ENCODE results near the gene MAGIX.

DNA sequence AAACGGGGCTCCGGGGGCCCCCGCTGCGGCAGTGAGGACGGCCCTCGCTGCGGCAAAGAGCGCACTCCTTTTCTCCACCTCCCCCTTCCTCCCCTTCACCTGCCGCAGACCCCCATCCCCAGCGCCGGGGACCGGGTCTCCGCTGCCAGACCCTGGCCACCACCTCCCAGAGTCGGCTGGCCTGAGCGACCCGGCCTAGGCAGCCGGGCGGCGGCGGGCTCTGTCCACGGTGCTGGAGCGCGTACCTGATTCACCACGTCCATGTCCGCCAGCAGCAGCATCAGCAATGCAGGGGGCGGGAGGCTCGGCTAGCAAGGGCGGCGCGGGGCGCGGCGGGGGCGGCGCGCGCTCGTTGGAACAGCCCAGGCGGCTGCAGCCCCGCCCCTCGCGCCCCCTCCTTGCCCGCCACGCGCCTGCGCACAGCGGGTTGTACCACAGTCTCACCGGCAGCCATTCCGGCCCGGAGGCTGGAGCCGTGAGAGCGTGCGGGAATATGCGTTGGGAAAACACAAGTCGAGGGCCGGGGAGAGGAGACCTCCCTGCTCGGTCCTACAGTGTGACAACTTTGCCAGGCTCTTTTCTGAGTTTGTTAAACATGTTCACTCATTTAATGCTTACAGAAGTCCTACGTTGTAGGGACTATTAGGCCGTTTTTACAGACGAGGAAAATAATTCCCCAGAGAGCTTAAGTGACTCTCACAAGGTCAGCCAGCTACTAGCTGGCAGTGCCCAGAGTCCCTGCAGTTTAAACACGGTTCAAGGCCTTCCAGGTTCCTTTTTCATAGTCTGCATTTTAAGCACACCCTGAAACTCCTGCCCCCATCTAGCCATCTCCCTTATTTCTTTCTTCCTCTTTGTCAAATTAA lies 37.6 kb downstream of the MAGIX start, which contains the start of gene SYP:
- TF ChIP-seq, protein P1, sequence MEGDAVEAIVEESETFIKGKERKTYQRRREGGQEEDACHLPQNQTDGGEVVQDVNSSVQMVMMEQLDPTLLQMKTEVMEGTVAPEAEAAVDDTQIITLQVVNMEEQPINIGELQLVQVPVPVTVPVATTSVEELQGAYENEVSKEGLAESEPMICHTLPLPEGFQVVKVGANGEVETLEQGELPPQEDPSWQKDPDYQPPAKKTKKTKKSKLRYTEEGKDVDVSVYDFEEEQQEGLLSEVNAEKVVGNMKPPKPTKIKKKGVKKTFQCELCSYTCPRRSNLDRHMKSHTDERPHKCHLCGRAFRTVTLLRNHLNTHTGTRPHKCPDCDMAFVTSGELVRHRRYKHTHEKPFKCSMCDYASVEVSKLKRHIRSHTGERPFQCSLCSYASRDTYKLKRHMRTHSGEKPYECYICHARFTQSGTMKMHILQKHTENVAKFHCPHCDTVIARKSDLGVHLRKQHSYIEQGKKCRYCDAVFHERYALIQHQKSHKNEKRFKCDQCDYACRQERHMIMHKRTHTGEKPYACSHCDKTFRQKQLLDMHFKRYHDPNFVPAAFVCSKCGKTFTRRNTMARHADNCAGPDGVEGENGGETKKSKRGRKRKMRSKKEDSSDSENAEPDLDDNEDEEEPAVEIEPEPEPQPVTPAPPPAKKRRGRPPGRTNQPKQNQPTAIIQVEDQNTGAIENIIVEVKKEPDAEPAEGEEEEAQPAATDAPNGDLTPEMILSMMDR (IDR thresholded peaks at IDR 0.05 in 8 of 11, conservative IDR thresholded peaks at IDR 0.05 in 3 of 11), result no peak
- peak in 1 of 3 donors; percentile 64 for TF ChIP-seq POLR2A (IDR thresholded peaks at IDR 0.05)

Data from spleen (tissue), 7 donors.